Measurements from ENCODE around the gene PTCD1. TPM values are rescaled to one million over a fixed set of nuclear protein-coding genes. Genes with fewer than 3 reads are reported as not detected.

The PTCD1 gene
- total RNA-seq, 6 donors from 2014 or later: 6.3 to 13.4 (median 7.6) TPM

DNA sequence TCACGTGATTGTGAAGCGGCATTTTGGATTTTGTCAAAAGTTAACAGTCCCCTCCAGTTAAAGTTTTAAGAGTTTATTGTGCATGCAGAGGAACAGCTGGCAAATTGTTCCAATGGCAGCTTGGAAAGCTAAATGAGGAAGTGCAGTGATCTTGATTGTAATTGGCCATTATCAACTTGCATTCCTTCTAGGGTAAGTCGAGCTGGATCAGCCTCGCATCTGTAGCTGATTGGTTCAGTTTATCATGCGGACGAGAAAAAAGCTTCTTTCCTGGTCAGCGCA, 34.7 kb upstream of the PTCD1 start:
- Histone ChIP-seq H3K9me3 (no peaks in the 10 kb centered on the region), H3K4me1 (peaks cover 9 to 35% (median 11%) of the 10 kb centered on the region in 4 donors), H3K27me3 (no peaks in the 10 kb centered on the region), H3K27ac (peak overlapping the region; percentile 77 to 91 (median 86)), H3K36me3 (peaks cover 0 to 3% (median 0%) of the 10 kb centered on the region in 4 donors), H3K4me3 (peak overlapping the region; percentile 63 to 90 (median 82))
- ATAC-seq (ENCODE audit: low FRiP score in 2 of 2) (peak; percentile 24 to 51), DNase-seq (no peak)
- TF ChIP-seq POLR2A (IDR thresholded peaks at IDR 0.05) (no peak), POLR2AphosphoS5 (IDR thresholded peaks at IDR 0.05) (no peak), EP300 (IDR thresholded peaks at IDR 0.05) (no peak)
- TF ChIP-seq, protein P1, sequence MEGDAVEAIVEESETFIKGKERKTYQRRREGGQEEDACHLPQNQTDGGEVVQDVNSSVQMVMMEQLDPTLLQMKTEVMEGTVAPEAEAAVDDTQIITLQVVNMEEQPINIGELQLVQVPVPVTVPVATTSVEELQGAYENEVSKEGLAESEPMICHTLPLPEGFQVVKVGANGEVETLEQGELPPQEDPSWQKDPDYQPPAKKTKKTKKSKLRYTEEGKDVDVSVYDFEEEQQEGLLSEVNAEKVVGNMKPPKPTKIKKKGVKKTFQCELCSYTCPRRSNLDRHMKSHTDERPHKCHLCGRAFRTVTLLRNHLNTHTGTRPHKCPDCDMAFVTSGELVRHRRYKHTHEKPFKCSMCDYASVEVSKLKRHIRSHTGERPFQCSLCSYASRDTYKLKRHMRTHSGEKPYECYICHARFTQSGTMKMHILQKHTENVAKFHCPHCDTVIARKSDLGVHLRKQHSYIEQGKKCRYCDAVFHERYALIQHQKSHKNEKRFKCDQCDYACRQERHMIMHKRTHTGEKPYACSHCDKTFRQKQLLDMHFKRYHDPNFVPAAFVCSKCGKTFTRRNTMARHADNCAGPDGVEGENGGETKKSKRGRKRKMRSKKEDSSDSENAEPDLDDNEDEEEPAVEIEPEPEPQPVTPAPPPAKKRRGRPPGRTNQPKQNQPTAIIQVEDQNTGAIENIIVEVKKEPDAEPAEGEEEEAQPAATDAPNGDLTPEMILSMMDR (IDR thresholded peaks at IDR 0.05): no peak
- WGBS, 2 donors: 0 to 3% methylated on average over 7 of the region's 7 CpGs

DNA sequence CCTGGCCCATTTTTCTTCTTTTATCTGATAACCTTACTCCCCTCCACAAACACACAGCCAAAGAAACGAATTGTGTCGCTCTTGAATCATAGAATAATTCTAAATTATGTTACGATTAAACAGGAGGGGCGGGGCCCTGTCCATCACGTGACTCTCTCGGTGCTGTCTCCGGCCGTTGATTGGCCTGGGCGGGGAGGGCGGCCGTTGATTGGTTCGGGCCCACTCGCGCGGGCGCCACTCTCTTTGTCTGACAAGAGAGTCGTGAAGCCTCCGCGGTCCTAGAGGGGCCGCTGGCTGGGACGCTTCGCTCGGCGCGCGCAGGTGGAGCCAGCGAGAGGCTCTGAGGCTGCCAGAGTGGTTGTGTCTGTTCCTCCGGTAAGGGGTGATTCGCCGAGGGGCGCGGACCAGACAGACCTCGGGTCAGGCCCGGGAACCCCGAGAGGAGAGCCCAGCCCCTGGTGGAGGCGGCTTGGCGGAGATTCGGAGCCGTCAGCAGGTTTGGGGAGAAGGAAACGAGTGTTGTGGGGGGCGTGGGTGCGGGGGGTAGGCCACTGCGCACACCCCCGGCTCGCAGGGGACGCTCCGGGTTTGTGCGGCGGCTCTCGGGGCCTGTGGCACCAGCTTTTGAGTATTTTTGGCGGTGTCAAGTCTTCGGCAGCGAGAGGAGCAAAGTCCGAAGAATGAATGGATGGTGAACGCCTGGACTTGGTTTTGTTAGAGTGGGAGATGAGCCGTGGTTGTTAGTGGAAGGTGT, 34.1 kb upstream of the PTCD1 start, which contains the start of gene ZNF789:
Gene ZNF789, plus strand, starts transcription at position 330 of the 754 bp plus-strand sequence. CDS start 3,567 bp downstream, outside the sequence.
- Histone ChIP-seq H3K36me3 (no peaks in the 10 kb centered on the region), H3K27me3 (no peaks in the 10 kb centered on the region), H3K4me1 (peaks cover 9 to 33% (median 10%) of the 10 kb centered on the region in 4 donors), H3K4me3 (peak within 1 kb of the TSS; percentile 63 to 90 (median 82)), H3K9me3 (no peaks in the 10 kb centered on the region), H3K27ac (peak within 1 kb of the TSS; percentile 77 to 91 (median 86))
- peak; percentile 99 for DNase-seq
- 1% methylated on average over 18 to 42 of the region's 56 CpGs for WGBS, 2 donors
- peak; percentile 99 to 100 for ATAC-seq (ENCODE audit: low FRiP score in 2 of 2)
- TF ChIP-seq, protein P1 (IDR thresholded peaks at IDR 0.05): peak in 1 of 6 experiments; percentile 21
- TF ChIP-seq POLR2AphosphoS5 (IDR thresholded peaks at IDR 0.05): peak in 1 of 2 donors; percentile 64
- no peak for TF ChIP-seq EP300 (IDR thresholded peaks at IDR 0.05)
- peak in 2 of 4 donors; percentile 39 to 65 for TF ChIP-seq POLR2A (IDR thresholded peaks at IDR 0.05)

DNA sequence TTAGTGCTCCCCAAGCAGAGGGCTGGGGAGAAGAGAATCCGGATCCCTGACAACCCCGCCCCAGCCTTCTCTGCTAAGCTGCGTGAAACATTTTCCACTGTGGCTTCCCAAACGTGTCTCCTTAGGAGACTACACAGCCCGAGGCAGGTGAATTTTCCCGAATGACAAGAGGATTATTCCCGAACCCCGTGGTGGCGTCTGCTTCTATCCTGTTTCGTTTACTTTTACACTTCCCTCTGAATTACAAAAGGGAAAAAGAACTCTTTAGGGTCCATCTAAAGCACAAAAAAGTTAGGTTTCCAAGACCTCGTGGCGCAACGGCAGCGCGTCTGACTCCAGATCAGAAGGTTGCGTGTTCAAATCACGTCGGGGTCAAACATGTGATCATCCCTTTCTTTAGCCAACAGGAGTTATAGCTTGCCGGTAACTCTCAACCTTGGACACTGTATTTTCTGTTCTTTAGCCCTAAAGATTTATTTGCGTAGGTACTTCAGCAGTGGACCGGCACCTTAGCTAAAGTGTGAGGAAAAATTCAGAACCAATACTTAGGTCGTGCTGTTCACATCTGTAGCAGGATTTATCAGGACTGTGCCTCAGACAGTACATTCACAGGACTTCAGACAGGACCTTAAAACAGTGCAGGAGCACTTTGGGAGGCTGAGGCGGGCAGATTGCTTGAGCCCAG, 30.9 kb upstream of the PTCD1 start:
- Histone ChIP-seq H3K36me3 (no peaks in the 10 kb centered on the region), H3K4me3 (no peak overlapping the region), H3K4me1 (peaks cover 19 to 40% (median 20%) of the 10 kb centered on the region in 4 donors), H3K27ac (no peak overlapping the region), H3K9me3 (no peaks in the 10 kb centered on the region), H3K27me3 (no peaks in the 10 kb centered on the region)
- no peak for ATAC-seq (ENCODE audit: low FRiP score in 2 of 2)
- WGBS, 2 donors: 45 to 49% methylated on average over 23 of the region's 23 CpGs
- TF ChIP-seq POLR2A (IDR thresholded peaks at IDR 0.05) (no peak), EP300 (IDR thresholded peaks at IDR 0.05) (no peak), POLR2AphosphoS5 (IDR thresholded peaks at IDR 0.05) (no peak)
- TF ChIP-seq, protein P1 (IDR thresholded peaks at IDR 0.05): no peak
- no peak for DNase-seq

DNA sequence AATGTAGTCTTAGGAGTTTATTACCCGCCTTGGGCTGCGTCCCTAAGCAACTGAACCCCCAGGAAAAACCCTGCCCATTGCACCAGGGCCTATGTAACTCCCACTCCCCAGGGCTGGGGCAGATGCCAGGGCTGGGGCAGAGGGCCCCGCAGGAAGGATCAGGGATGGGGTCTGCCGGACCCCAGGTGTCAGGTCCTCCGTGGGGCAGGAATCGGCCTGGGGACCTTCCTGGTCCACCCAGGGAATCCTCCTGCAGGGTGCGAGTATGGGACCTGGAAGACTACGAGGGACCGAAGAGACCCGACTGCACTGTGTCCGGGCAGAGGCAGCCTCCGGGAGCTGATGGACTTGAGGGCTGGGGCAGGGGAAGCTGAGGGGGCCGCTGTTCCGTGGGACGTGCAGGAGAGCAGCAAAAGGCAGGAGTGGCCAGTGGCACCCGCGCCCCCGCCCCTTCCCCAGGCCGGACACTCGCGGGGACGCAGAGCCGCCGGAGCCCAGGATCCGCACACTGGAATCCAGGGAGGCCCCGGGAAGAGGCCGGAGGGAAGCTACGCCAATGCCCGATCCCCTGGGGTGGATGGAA, 29.8 kb upstream of the PTCD1 start:
- no peak overlapping the region for H3K4me3 ChIP-seq
- H3K9me3 ChIP-seq: no peaks in the 10 kb centered on the region
- H3K4me1 ChIP-seq: peaks cover 19 to 44% (median 23%) of the 10 kb centered on the region in 4 donors
- H3K36me3 ChIP-seq: peaks cover 0 to 6% (median 4%) of the 10 kb centered on the region in 4 donors
- 78 to 88% methylated on average over 11 to 29 of the region's 29 CpGs for WGBS, 2 donors
- H3K27me3 ChIP-seq: no peaks in the 10 kb centered on the region
- no peak overlapping the region for H3K27ac ChIP-seq
- ATAC-seq (ENCODE audit: low FRiP score in 2 of 2): no peak
- TF ChIP-seq EP300 (IDR thresholded peaks at IDR 0.05) (no peak), POLR2AphosphoS5 (IDR thresholded peaks at IDR 0.05) (no peak), POLR2A (IDR thresholded peaks at IDR 0.05) (no peak)
- peak in 1 of 2 donors; percentile 80 for DNase-seq

DNA sequence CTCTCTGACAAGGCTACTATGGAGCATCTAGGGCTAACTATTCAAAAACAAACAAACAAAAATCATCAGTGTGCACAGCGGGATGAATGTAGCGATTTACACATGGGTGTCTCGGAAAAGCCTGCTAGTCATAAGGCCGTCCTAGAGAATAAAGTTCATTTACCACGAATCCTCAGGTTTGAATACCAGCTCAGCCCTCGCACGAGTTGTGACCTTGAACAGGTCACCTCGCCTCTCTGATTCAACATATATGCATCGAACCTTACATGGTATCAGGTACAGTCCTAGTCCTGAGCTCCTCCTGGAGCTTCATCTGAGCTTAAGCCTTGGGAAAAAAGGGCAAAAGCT, 26.8 kb upstream of the PTCD1 start:
- no peak for ATAC-seq (ENCODE audit: low FRiP score in 2 of 2)
- TF ChIP-seq POLR2A (IDR thresholded peaks at IDR 0.05): no peak
- TF ChIP-seq, protein P1 (IDR thresholded peaks at IDR 0.05): no peak
- TF ChIP-seq EP300 (IDR thresholded peaks at IDR 0.05): no peak
- TF ChIP-seq POLR2AphosphoS5 (IDR thresholded peaks at IDR 0.05): no peak
- H3K4me1 ChIP-seq: peaks cover 15 to 50% (median 23%) of the 10 kb centered on the region in 4 donors

More for the DNA sequence above, 26.8 kb upstream of the PTCD1 start:
- Histone ChIP-seq H3K4me3 (peak overlapping the region; percentile 69 to 95 (median 82)), H3K27me3 (no peaks in the 10 kb centered on the region), H3K9me3 (no peaks in the 10 kb centered on the region), H3K27ac (peak overlapping the region; percentile 79 to 92 (median 89)), H3K36me3 (peaks cover 0 to 13% (median 5%) of the 10 kb centered on the region in 4 donors)
- WGBS, 2 donors: 6 to 19% methylated on average over 5 to 9 of the region's 9 CpGs
- DNase-seq: no peak

All from upper lobe of left lung (tissue), 6 donors.